ENCODE results near the gene PTPN14.
A peak's percentile ranks its signal among the peaks of the same experiment; 100 is the strongest.

- TF ChIP-seq CTCF (IDR thresholded peaks at IDR 0.05; ENCODE audit: control extremely low read depth in 1 of 3, insufficient read depth in 1 of 3, low read depth in 1 of 3, low read length in 3 of 3): no peak
- no peak for TF ChIP-seq MAX (IDR thresholded peaks at IDR 0.05)
- TF ChIP-seq RAD21 (IDR thresholded peaks at IDR 0.05 in 1 of 2, conservative IDR thresholded peaks at IDR 0.05 in 1 of 2; ENCODE audit: low read depth in 2 of 2, low read length in 2 of 2): no peak
- no peak for TF ChIP-seq RNF2 (IDR thresholded peaks at IDR 0.05; ENCODE audit: borderline replicate concordance, low read depth, low read length, missing control alignments, poor library complexity, severe bottlenecking)
- TF ChIP-seq BACH1 (IDR thresholded peaks at IDR 0.05; ENCODE audit: low read length): peak; percentile 46; the same call in 1 of the 2 replicates
- TF ChIP-seq POLR2A (IDR thresholded peaks at IDR 0.05; ENCODE audit: control extremely low read depth in 1 of 2, low read depth in 2 of 2, low read length in 2 of 2): no peak
- TF ChIP-seq POLR2AphosphoS5 (IDR thresholded peaks at IDR 0.05; ENCODE audit: low read depth, low read length): no peak
- no peak for TF ChIP-seq YY1 (IDR thresholded peaks at IDR 0.05; ENCODE audit: low read depth, low read length)
- no peak for TF ChIP-seq SRF (IDR thresholded peaks at IDR 0.05; ENCODE audit: low read depth, low read length)
Measured at GRCh38 chr1:214541206-214541605, 10.2 kb downstream of the PTPN14 start.
